ENCODE data around the gene RNF26. TPM values are rescaled to one million over a fixed set of nuclear protein-coding genes. Genes with fewer than 3 reads are reported as not detected.

RNF26 gene
- total and polyA plus RNA-seq, 2 of the 13 experiments (the other 11 are each of a cell fraction or from before 2014, with no cell fraction given), result 11.9 to 26.3 TPM

- TF ChIP-seq ZBTB21 (CRISPR knock-in tag; IDR thresholded peaks at IDR 0.05) (no peak), ATF7 (IDR thresholded peaks at IDR 0.05) (no peak), ATF7 (CRISPR knock-in tag; IDR thresholded peaks at IDR 0.05) (no peak), SMC3 (IDR thresholded peaks at IDR 0.05; ENCODE audit: low read length) (no peak), ZNF503 (CRISPR knock-in tag; IDR thresholded peaks at IDR 0.05) (no peak), TRAFD1 (CRISPR knock-in tag; IDR thresholded peaks at IDR 0.05; ENCODE audit: borderline replicate concordance) (no peak), ELK4 (CRISPR knock-in tag; IDR thresholded peaks at IDR 0.05; ENCODE audit: borderline replicate concordance) (no peak), ZNF773 (CRISPR knock-in tag; IDR thresholded peaks at IDR 0.05; ENCODE audit: borderline replicate concordance) (no peak), ZNF83 (CRISPR knock-in tag; IDR thresholded peaks at IDR 0.05; ENCODE audit: borderline replicate concordance) (no peak), TEAD3 (CRISPR knock-in tag; optimal IDR thresholded peaks at IDR 0.05; ENCODE audit: borderline replicate concordance) (peak; percentile 36), GABPA (IDR thresholded peaks at IDR 0.05; ENCODE audit: low read depth, low read length) (no peak), GABPA (CRISPR knock-in tag; IDR thresholded peaks at IDR 0.05; ENCODE audit: low read depth) (no peak), ZNF326 (CRISPR knock-in tag; IDR thresholded peaks at IDR 0.05; ENCODE audit: borderline replicate concordance) (no peak), RNF219 (CRISPR knock-in tag; IDR thresholded peaks at IDR 0.05) (no peak), ZNF230 (CRISPR knock-in tag; IDR thresholded peaks at IDR 0.05) (no peak), ZNF770 (CRISPR knock-in tag; IDR thresholded peaks at IDR 0.05) (peak; percentile 99)
- TF ChIP-seq, protein P1, sequence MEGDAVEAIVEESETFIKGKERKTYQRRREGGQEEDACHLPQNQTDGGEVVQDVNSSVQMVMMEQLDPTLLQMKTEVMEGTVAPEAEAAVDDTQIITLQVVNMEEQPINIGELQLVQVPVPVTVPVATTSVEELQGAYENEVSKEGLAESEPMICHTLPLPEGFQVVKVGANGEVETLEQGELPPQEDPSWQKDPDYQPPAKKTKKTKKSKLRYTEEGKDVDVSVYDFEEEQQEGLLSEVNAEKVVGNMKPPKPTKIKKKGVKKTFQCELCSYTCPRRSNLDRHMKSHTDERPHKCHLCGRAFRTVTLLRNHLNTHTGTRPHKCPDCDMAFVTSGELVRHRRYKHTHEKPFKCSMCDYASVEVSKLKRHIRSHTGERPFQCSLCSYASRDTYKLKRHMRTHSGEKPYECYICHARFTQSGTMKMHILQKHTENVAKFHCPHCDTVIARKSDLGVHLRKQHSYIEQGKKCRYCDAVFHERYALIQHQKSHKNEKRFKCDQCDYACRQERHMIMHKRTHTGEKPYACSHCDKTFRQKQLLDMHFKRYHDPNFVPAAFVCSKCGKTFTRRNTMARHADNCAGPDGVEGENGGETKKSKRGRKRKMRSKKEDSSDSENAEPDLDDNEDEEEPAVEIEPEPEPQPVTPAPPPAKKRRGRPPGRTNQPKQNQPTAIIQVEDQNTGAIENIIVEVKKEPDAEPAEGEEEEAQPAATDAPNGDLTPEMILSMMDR (CRISPR knock-in tag; IDR thresholded peaks at IDR 0.05), result no peak
- TF ChIP-seq, protein P2, sequence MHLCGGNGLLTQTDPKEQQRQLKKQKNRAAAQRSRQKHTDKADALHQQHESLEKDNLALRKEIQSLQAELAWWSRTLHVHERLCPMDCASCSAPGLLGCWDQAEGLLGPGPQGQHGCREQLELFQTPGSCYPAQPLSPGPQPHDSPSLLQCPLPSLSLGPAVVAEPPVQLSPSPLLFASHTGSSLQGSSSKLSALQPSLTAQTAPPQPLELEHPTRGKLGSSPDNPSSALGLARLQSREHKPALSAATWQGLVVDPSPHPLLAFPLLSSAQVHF (CRISPR knock-in tag; IDR thresholded peaks at IDR 0.05), result no peak
These were observed 18.5 kb downstream of the RNF26 start (continued) for GRCh38 chr11:119352857-119353260.
